Karpas-422 (cell line): ENCODE results near the gene PHF20. TPM values are rescaled to one million over a fixed set of nuclear protein-coding genes. Genes with fewer than 3 reads are reported as not detected.

Experiments used
- DNase-seq: peaks from one replicate; pipeline ENCODE4 v3.0.0-alpha.2; 2015
- H2AFZ ChIP-seq: fragments of 200-600 bp; sonication (generic); 2 replicates; pipeline ENCODE4 v1.6.1; 2014; ENCODE audit warnings: antibody characterized with exemption, low read length, mixed read lengths
- H3K27ac ChIP-seq: fragments of 200-600 bp; sonication (generic); 2 replicates; pipeline ENCODE4 v1.5.1; 2014; ENCODE audit warnings: mild to moderate bottlenecking, low read length, moderate library complexity
- H3K27me3 ChIP-seq: fragments of 200-600 bp; sonication (generic); 2 replicates; pipeline ENCODE4 v1.6.1; 2014; ENCODE audit warnings: low read length, mixed read lengths
- H3K36me3 ChIP-seq: fragments of 200-600 bp; sonication (generic); 2 replicates; pipeline ENCODE4 v1.6.1; 2014; ENCODE audit warnings: low read length, mixed read lengths; ENCODE audit not compliant: insufficient read depth
- H3K4me1 ChIP-seq: fragments of 200-600 bp; sonication (generic); 2 replicates; pipeline ENCODE4 v1.6.1; 2014; ENCODE audit warnings: mild to moderate bottlenecking, low read length, mixed read lengths
- H3K4me2 ChIP-seq: fragments of 200-600 bp; sonication (generic); 2 replicates; pipeline ENCODE4 v1.6.1; 2014; ENCODE audit warnings: low read length, low read depth, mild to moderate bottlenecking; ENCODE audit not compliant: poor library complexity, severe bottlenecking
- H3K4me3 ChIP-seq: fragments of 200-600 bp; sonication (generic); 2 replicates; pipeline ENCODE4 v1.5.1; 2014; ENCODE audit warnings: mild to moderate bottlenecking, antibody characterized with exemption, low read length, mixed read lengths
- H3K79me2 ChIP-seq: fragments of 200-600 bp; sonication (generic); 2 replicates; pipeline ENCODE4 v1.6.1; 2014; ENCODE audit warnings: mild to moderate bottlenecking, low read length, mixed read lengths
- H3K9ac ChIP-seq: fragments of 200-600 bp; sonication (generic); 2 replicates; pipeline ENCODE4 v1.6.0; 2014; ENCODE audit warnings: low read length
- H3K9me2 ChIP-seq: fragments of 200-600 bp; sonication (generic), shearing (Covaris generic); replicated peaks from 2 replicates; pipeline ENCODE4 v1.6.0; 2014; ENCODE audit warnings: mild to moderate bottlenecking, low read length, moderate library complexity; ENCODE audit not compliant: insufficient read depth
- H3K9me3 ChIP-seq: fragments of 300-700, 200-600 bp; sonication (generic); 2 replicates; pipeline ENCODE4 v1.6.1; 2014; ENCODE audit warnings: low read length, mixed read lengths
- H4K20me1 ChIP-seq: fragments of 200-600 bp; sonication (generic); 2 replicates; pipeline ENCODE4 v1.6.1; 2014; ENCODE audit warnings: mild to moderate bottlenecking, antibody characterized with exemption, low read length, low read depth; ENCODE audit not compliant: insufficient read depth
- total RNA-seq: library from RNA; depleted of rRNA; stranded (reverse); fragments of >200 nt; shearing (Covaris generic); gene quantifications from 2 replicates; pipeline ENCODE4 v1.2.3, GENCODE V29; 2014; ENCODE audit warnings: low replicate concordance

Gene PHF20
- total RNA-seq, 1 experiment from 2014 or later, result 27.8 TPM

DNA sequence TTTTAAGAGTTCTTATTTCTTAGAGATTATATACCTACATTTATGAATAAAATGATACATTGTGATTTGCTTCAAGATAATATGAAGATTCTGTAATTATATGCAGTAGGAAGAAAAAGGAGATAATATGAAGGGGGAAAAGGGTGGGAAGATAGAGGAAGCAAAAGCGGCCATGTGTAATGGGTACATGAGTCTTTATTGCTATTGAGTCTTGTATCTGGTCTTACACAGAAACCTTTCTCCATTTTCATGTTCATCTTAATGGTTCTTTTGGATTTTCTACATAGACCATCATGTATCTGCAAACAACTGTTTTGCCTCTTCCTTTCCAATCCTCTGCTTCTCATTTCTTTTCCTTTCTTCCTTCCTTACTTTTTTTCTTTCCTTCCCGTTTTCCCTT, 36.1 kb downstream of the PHF20 start:
- Histone ChIP-seq H4K20me1 (no peaks in the 10 kb centered on the region), H3K4me1 (no peaks in the 10 kb centered on the region), H3K4me3 (no peak overlapping the region), H3K9me3 (no peaks in the 10 kb centered on the region), H3K9me2 (no peaks in the 10 kb centered on the region), H3K9ac (no peak overlapping the region), H3K27me3 (no peaks in the 10 kb centered on the region), H3K27ac (no peak overlapping the region), H3K36me3 (peaks cover 10% of the 10 kb centered on the region), H3K79me2 (peaks cover 49% of the 10 kb centered on the region), H3K4me2 (no peak overlapping the region), H2AFZ (no peak overlapping the region)
- no peak for DNase-seq

DNA sequence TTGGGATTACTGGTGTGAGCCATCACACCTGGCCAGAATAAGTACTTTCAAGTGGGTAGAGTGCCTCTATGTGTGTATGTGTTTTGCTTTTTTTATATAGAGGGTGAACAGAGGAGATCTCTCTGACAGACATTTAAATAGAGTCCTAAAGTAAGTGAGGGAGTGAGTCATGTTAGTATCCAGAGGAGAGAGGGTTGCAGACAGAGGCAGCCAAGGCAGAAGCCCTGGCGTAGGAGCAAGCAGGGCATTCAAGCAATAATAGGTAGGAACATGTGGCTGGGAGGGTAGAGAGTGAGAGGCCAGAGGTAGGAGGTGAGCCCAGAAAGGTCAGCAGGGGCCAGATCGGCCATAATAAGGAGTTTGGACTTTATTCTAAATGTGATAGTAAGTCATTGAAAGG, 48.9 kb downstream of the PHF20 start:
- Histone ChIP-seq H3K79me2 (peaks cover 50% of the 10 kb centered on the region), H3K9ac (no peak overlapping the region)

DNA sequence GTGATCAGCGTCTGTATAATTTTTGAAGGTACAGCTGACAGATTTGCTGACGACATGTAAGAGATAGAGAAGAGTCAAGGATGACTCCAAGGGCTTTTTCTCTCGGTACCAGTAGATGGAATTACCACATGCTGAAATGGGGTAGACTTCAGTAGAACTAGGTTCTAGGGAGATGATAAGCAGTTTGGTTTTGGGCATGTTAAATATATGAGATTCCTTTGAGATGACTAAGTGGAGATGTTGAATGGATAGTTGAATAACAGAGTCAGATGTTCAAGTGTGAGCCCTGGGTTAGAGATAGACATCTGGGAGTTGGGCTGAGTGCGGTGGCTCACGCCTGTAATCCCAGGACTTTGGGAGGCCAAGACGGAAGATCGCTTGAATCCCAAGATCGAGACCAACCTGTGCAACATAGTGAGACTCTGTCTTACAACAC, 50.0 kb downstream of the PHF20 start:
- no peak overlapping the region for H3K4me2 ChIP-seq
- H3K27ac ChIP-seq, result no peak overlapping the region
- no peaks in the 10 kb centered on the region for H3K4me1 ChIP-seq
- H4K20me1 ChIP-seq, result no peaks in the 10 kb centered on the region
- no peak overlapping the region for H3K9ac ChIP-seq
- H3K79me2 ChIP-seq, result peaks cover 55% of the 10 kb centered on the region
- no peak overlapping the region for H2AFZ ChIP-seq
- H3K9me3 ChIP-seq, result no peaks in the 10 kb centered on the region
- H3K4me3 ChIP-seq, result no peak overlapping the region
- no peaks in the 10 kb centered on the region for H3K27me3 ChIP-seq
- no peak for DNase-seq
- no peaks in the 10 kb centered on the region for H3K9me2 ChIP-seq
- 0 out of 2 replicates have a peak, but pooled peaks cover 3% of the 10 kb centered on the region for H3K36me3 ChIP-seq

More for the DNA sequence above, 48.9 kb downstream of the PHF20 start:
- no peaks in the 10 kb centered on the region for H3K9me2 ChIP-seq
- no peak overlapping the region for H3K4me3 ChIP-seq
- H3K36me3 ChIP-seq, result peaks cover 5% of the 10 kb centered on the region; the same call in 1 of the 2 replicates
- no peaks in the 10 kb centered on the region for H3K27me3 ChIP-seq
- no peaks in the 10 kb centered on the region for H4K20me1 ChIP-seq
- H3K9me3 ChIP-seq, result no peaks in the 10 kb centered on the region
- H3K4me2 ChIP-seq, result no peak overlapping the region
- H3K4me1 ChIP-seq, result no peaks in the 10 kb centered on the region
- H2AFZ ChIP-seq, result no peak overlapping the region
- DNase-seq, result no peak
- H3K27ac ChIP-seq, result no peak overlapping the region

DNA sequence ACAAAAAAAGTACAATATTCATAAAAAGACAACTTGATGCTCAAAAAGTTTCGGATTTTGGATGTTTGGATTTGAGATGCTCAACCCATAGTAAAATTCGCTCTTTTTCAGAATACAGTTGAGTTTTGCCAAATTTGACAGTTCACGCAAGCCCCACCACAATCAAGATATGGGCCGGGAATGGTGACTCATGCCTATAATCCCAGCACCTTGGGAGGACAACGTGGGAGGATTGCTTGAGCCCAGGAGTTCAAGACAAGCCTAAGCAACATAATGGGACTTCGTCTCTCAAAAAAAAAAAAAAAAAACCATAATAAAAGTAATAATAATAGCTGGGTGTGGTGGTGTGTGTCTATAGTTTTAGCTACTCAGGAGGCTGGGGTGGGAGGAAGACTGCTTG, 51.3 kb downstream of the PHF20 start:
- no peak for DNase-seq
- no peaks in the 10 kb centered on the region for H3K4me1 ChIP-seq

DNA sequence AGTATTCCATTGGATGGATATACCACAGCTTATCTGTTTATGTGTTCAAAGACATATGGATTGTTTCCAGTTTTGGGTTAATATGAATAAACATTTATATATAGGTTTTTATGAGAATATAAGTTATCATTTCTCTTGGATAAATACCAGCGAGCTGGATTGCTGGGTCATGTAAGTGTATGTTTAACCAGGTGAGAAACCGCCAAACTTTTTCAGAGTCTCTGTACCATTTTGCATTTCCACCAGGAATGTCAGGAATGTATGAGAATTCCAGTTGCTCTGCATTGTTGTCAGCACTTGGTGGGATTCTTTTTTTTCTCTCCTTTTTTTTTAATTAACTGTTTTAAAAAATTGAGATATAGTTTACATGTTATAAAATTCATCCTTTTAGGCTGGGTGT, 52.1 kb downstream of the PHF20 start:
- H3K79me2 ChIP-seq, result peaks cover 62% of the 10 kb centered on the region
- H3K36me3 ChIP-seq, result 0 out of 2 replicates have a peak, but pooled peaks cover 3% of the 10 kb centered on the region
- H3K4me3 ChIP-seq, result no peak overlapping the region
- no peak overlapping the region for H3K4me2 ChIP-seq
- no peaks in the 10 kb centered on the region for H3K9me2 ChIP-seq
- no peak for DNase-seq
- H3K4me1 ChIP-seq, result no peaks in the 10 kb centered on the region
- H3K27ac ChIP-seq, result no peak overlapping the region
- no peaks in the 10 kb centered on the region for H3K27me3 ChIP-seq
- H3K9ac ChIP-seq, result no peak overlapping the region
- no peaks in the 10 kb centered on the region for H3K9me3 ChIP-seq
- H4K20me1 ChIP-seq, result no peaks in the 10 kb centered on the region
- no peak overlapping the region for H2AFZ ChIP-seq

More for the DNA sequence above, 51.3 kb downstream of the PHF20 start:
- Histone ChIP-seq H2AFZ (no peak overlapping the region), H3K36me3 (0 out of 2 replicates have a peak, but pooled peaks cover 3% of the 10 kb centered on the region), H3K4me2 (no peak overlapping the region), H3K27ac (no peak overlapping the region), H3K79me2 (peaks cover 58% of the 10 kb centered on the region), H3K27me3 (no peaks in the 10 kb centered on the region), H3K9me2 (no peaks in the 10 kb centered on the region), H3K4me3 (no peak overlapping the region), H3K9ac (no peak overlapping the region), H3K9me3 (no peaks in the 10 kb centered on the region), H4K20me1 (no peaks in the 10 kb centered on the region)

DNA sequence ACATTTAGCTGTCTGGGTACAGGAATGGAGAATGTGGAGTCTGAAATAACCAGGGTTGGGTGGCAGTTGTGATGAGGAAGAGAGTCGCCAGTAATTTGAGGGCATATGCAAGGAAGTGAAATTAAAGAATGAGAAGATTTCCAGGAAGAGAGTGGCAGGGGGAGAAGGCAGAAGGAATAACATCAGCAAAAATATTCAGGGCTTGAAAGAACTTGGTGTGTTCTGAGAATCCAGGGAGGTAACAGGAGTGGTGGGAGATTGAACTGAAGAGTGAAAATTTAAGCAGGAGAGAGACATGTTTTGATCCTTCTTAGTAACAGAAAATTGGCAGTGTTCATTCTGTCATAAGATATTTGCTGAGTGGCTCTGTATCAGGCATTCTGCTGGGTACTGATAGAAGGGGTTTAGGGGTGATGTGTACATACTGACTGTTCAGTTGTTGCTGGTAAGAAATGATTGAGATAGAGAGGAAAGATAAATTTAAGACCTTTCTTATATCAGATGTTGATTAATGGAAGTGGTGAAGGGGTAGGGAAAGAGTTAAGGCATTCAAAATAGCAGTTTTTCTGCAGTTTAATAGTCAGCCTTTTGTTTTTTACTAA, 54.7 kb downstream of the PHF20 start:
- H3K9me3 ChIP-seq, result no peaks in the 10 kb centered on the region
- no peak overlapping the region for H3K9ac ChIP-seq
- H3K36me3 ChIP-seq, result peaks cover 12% of the 10 kb centered on the region
- no peaks in the 10 kb centered on the region for H4K20me1 ChIP-seq
- no peaks in the 10 kb centered on the region for H3K4me1 ChIP-seq
- H3K4me2 ChIP-seq, result no peak overlapping the region
- no peak for DNase-seq
- no peaks in the 10 kb centered on the region for H3K9me2 ChIP-seq
- H2AFZ ChIP-seq, result no peak overlapping the region
- no peaks in the 10 kb centered on the region for H3K27me3 ChIP-seq
- peaks cover 68% of the 10 kb centered on the region for H3K79me2 ChIP-seq
- H3K4me3 ChIP-seq, result no peak overlapping the region
- H3K27ac ChIP-seq, result no peak overlapping the region

DNA sequence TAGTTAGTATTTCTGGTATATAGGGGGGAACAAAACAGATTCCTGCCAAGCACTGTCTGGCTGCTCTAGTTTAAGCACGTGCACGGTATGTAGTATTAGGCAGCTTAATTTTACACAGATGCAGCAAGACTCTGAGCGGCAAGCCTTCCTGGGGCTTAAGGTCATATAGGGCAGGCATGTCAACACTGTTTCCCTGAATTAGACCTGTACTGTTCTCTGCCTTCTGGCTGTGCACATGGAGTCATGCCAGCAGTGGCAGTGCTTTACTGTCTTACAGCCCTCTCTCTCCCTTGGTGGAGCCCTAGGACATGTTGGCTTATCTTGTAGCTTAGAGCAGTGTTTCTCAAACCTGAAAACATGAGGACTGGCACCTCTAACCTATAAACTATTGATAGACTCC, 56.6 kb downstream of the PHF20 start:
- H2AFZ ChIP-seq, result no peak overlapping the region
- no peaks in the 10 kb centered on the region for H4K20me1 ChIP-seq
- no peaks in the 10 kb centered on the region for H3K4me1 ChIP-seq
- H3K36me3 ChIP-seq, result peaks cover 9% of the 10 kb centered on the region
- H3K4me2 ChIP-seq, result no peak overlapping the region
- DNase-seq, result no peak
- no peaks in the 10 kb centered on the region for H3K9me3 ChIP-seq
- no peaks in the 10 kb centered on the region for H3K27me3 ChIP-seq
- H3K9me2 ChIP-seq, result no peaks in the 10 kb centered on the region
- H3K79me2 ChIP-seq, result peaks cover 69% of the 10 kb centered on the region
- H3K4me3 ChIP-seq, result no peak overlapping the region
- H3K9ac ChIP-seq, result no peak overlapping the region
- no peak overlapping the region for H3K27ac ChIP-seq

DNA sequence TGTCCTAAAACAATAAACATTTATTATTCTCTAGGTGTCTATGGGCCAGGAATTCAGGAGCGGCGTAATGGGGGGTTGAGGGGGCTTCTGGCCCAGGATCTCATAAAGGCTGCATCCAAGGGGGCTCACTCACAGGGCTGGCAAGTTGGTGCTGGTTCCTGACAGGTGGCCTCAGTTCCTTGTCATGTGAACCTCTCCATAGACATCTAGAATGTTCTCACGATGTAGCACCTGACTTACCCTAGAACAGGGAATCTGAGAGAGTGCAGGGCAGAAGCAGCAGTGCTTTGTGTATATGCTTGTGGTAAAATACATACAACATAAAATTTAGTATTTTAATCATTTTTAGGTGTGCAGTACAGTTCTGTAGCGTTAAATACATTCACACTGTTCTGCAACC, 57.1 kb downstream of the PHF20 start:
- Histone ChIP-seq H3K27me3 (no peaks in the 10 kb centered on the region), H2AFZ (no peak overlapping the region), H3K4me3 (no peak overlapping the region), H3K9ac (no peak overlapping the region), H3K9me3 (no peaks in the 10 kb centered on the region), H4K20me1 (no peaks in the 10 kb centered on the region), H3K4me2 (no peak overlapping the region), H3K9me2 (no peaks in the 10 kb centered on the region), H3K36me3 (peaks cover 9% of the 10 kb centered on the region), H3K4me1 (no peaks in the 10 kb centered on the region), H3K27ac (no peak overlapping the region), H3K79me2 (peaks cover 67% of the 10 kb centered on the region)
- DNase-seq, result no peak
